ENCODE measurements around the gene BTBD16. TPM values are rescaled to one million over a fixed set of nuclear protein-coding genes. Genes with fewer than 3 reads are reported as not detected.

Gene BTBD16
- total and polyA plus RNA-seq, 4 donors = 0.42 to 2.8 (median 1.8) TPM

DNA sequence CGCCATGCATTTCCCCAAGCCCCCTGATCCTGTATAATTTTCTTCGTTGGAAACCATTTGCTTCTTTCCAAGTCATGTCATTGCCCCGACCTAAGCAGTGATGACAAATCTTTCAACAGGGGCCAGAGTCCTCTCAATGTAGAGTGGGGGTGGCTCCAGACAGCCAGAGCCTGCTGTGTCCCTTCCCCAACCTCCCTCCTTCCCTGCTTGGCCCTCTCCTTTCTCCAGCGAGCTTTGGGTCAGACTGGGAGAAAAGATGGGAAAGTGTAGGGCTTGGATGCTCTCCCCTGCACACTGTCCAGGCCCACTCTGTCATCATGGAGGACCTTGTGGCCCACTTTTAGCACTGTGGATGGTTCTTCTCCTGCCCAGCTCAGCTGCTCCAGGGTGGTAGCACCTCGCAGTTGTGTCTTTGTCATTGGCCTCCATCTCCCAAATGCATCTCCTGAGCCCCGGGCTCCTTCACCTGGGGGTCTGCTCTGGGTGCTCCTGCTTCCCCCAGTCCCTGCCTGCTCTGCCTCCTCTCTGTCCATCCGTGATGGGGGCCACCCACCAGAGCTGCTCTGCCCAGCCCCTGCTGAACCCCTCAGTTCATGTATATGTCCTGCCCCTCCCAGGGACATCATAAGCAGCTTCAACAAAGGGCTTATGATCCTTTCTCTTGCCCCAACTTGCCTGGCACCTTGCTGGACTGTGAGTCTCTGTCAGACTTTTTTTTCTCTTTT is 37.5 kb downstream of the BTBD16 start:
- TF ChIP-seq GABPA (IDR thresholded peaks at IDR 0.05 in 1 of 2, conservative IDR thresholded peaks at IDR 0.05 in 1 of 2) (no peak), EGR1 (IDR thresholded peaks at IDR 0.05; ENCODE audit: low read depth in 2 of 2) (no peak), TAF1 (conservative IDR thresholded peaks at IDR 0.05) (no peak), SP1 (IDR thresholded peaks at IDR 0.05) (peak; percentile 72), FOXA2 (IDR thresholded peaks at IDR 0.05) (no peak), HNF4G (IDR thresholded peaks at IDR 0.05) (peak; percentile 62), RAD21 (IDR thresholded peaks at IDR 0.05) (peak in 1 of 2 donors; percentile 8), RXRA (IDR thresholded peaks at IDR 0.05) (peak; percentile 37 to 77), JUND (IDR thresholded peaks at IDR 0.05) (no peak), NR2F2 (IDR thresholded peaks at IDR 0.05) (no peak), FOXA1 (IDR thresholded peaks at IDR 0.05) (no peak), HNF4A (conservative IDR thresholded peaks at IDR 0.05) (peak; percentile 86), YY1 (IDR thresholded peaks at IDR 0.05) (peak; percentile 79)
- TF ChIP-seq, protein P1, sequence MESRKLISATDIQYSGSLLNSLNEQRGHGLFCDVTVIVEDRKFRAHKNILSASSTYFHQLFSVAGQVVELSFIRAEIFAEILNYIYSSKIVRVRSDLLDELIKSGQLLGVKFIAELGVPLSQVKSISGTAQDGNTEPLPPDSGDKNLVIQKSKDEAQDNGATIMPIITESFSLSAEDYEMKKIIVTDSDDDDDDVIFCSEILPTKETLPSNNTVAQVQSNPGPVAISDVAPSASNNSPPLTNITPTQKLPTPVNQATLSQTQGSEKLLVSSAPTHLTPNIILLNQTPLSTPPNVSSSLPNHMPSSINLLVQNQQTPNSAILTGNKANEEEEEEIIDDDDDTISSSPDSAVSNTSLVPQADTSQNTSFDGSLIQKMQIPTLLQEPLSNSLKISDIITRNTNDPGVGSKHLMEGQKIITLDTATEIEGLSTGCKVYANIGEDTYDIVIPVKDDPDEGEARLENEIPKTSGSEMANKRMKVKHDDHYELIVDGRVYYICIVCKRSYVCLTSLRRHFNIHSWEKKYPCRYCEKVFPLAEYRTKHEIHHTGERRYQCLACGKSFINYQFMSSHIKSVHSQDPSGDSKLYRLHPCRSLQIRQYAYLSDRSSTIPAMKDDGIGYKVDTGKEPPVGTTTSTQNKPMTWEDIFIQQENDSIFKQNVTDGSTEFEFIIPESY (IDR thresholded peaks at IDR 0.05) = peak; percentile 28
- TF ChIP-seq, protein P2, sequence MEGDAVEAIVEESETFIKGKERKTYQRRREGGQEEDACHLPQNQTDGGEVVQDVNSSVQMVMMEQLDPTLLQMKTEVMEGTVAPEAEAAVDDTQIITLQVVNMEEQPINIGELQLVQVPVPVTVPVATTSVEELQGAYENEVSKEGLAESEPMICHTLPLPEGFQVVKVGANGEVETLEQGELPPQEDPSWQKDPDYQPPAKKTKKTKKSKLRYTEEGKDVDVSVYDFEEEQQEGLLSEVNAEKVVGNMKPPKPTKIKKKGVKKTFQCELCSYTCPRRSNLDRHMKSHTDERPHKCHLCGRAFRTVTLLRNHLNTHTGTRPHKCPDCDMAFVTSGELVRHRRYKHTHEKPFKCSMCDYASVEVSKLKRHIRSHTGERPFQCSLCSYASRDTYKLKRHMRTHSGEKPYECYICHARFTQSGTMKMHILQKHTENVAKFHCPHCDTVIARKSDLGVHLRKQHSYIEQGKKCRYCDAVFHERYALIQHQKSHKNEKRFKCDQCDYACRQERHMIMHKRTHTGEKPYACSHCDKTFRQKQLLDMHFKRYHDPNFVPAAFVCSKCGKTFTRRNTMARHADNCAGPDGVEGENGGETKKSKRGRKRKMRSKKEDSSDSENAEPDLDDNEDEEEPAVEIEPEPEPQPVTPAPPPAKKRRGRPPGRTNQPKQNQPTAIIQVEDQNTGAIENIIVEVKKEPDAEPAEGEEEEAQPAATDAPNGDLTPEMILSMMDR (IDR thresholded peaks at IDR 0.05; ENCODE audit: low read depth, low read length, missing input control) = no peak
- TF ChIP-seq, protein P3, sequence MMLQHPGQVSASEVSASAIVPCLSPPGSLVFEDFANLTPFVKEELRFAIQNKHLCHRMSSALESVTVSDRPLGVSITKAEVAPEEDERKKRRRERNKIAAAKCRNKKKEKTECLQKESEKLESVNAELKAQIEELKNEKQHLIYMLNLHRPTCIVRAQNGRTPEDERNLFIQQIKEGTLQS (IDR thresholded peaks at IDR 0.05) = no peak
- TF ChIP-seq, protein P4, sequence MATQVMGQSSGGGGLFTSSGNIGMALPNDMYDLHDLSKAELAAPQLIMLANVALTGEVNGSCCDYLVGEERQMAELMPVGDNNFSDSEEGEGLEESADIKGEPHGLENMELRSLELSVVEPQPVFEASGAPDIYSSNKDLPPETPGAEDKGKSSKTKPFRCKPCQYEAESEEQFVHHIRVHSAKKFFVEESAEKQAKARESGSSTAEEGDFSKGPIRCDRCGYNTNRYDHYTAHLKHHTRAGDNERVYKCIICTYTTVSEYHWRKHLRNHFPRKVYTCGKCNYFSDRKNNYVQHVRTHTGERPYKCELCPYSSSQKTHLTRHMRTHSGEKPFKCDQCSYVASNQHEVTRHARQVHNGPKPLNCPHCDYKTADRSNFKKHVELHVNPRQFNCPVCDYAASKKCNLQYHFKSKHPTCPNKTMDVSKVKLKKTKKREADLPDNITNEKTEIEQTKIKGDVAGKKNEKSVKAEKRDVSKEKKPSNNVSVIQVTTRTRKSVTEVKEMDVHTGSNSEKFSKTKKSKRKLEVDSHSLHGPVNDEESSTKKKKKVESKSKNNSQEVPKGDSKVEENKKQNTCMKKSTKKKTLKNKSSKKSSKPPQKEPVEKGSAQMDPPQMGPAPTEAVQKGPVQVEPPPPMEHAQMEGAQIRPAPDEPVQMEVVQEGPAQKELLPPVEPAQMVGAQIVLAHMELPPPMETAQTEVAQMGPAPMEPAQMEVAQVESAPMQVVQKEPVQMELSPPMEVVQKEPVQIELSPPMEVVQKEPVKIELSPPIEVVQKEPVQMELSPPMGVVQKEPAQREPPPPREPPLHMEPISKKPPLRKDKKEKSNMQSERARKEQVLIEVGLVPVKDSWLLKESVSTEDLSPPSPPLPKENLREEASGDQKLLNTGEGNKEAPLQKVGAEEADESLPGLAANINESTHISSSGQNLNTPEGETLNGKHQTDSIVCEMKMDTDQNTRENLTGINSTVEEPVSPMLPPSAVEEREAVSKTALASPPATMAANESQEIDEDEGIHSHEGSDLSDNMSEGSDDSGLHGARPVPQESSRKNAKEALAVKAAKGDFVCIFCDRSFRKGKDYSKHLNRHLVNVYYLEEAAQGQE (IDR thresholded peaks at IDR 0.05) = no peak
- TF ChIP-seq, protein P5, sequence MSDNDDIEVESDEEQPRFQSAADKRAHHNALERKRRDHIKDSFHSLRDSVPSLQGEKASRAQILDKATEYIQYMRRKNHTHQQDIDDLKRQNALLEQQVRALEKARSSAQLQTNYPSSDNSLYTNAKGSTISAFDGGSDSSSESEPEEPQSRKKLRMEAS (IDR thresholded peaks at IDR 0.05) = no peak
- H3K4me1 ChIP-seq (ENCODE audit: control insufficient read depth in 4 of 4, insufficient read depth in 4 of 4, low read length in 3 of 4) = peaks cover 8 to 43% (median 17%) of the 10 kb centered on the region in 4 donors

More for the DNA sequence above, 37.5 kb downstream of the BTBD16 start:
- WGBS = 60% methylated on average over 7 of the region's 7 CpGs
- H3K4me3 ChIP-seq (ENCODE audit: low read depth in 1 of 3, low read length in 3 of 3) = no peak overlapping the region
- no peaks in the 10 kb centered on the region for H3K27me3 ChIP-seq (ENCODE audit: control insufficient read depth in 4 of 4, insufficient read depth in 4 of 4, low read length in 3 of 4)
- peak overlapping the region in 1 of 2 donors; percentile 23 for H3K9ac ChIP-seq (ENCODE audit: low read depth in 1 of 2, low read length in 2 of 2)
- peak overlapping the region; percentile 90 to 95 for H3K27ac ChIP-seq (ENCODE audit: low read depth in 1 of 2, low read length in 2 of 2)
- DNase-seq (ENCODE audit: low spot score) = peak; percentile 41
- H3K36me3 ChIP-seq (ENCODE audit: control insufficient read depth in 4 of 4, insufficient read depth in 3 of 4, low read depth in 1 of 4, low read length in 3 of 4) = no peaks in the 10 kb centered on the region
- H3K9me3 ChIP-seq (ENCODE audit: control insufficient read depth in 4 of 4, low read length in 3 of 4) = no peaks in the 10 kb centered on the region
